Skeletal muscle tissue (tissue), 5 donors: ENCODE measurements around the gene MCEE. TPM values are rescaled to one million over a fixed set of nuclear protein-coding genes. Genes with fewer than 3 reads are reported as not detected.

ENCODE experiments used
- H3K27ac ChIP-seq: one replicate; pipeline ENCODE4 v1.7.0; 2013; ENCODE audit warnings: mild to moderate bottlenecking, low read depth, low read length, inconsistent platforms
- H3K27me3 ChIP-seq, 3 donors: one replicate each; pipeline ENCODE4 v1.7.0; 2013; ENCODE audit warnings: low read length in 3 of 3; ENCODE audit not compliant: control insufficient read depth in 3 of 3, insufficient read depth in 3 of 3
- H3K36me3 ChIP-seq, 3 donors: one replicate each; pipeline ENCODE4 v1.7.0; 2013; ENCODE audit warnings: low read length in 3 of 3; ENCODE audit not compliant: control insufficient read depth in 3 of 3, insufficient read depth in 3 of 3
- H3K4me1 ChIP-seq, 3 donors: one replicate each; pipeline ENCODE4 v1.7.0; 2013; ENCODE audit warnings: low read length in 3 of 3, mild to moderate bottlenecking in 3 of 3; ENCODE audit not compliant: control insufficient read depth in 3 of 3, insufficient read depth in 3 of 3
- H3K4me3 ChIP-seq, 3 donors: one replicate each; pipeline ENCODE4 v1.7.0; 2013; ENCODE audit warnings: low read length in 3 of 3
- H3K9ac ChIP-seq, 3 donors: one replicate each; pipeline ENCODE4 v1.7.0; 2013; ENCODE audit warnings: low read length in 3 of 3, mild to moderate bottlenecking in 3 of 3, moderate library complexity in 2 of 3, low read depth in 1 of 3
- H3K9me3 ChIP-seq, 3 donors: one replicate each; pipeline ENCODE4 v1.7.0; 2013; ENCODE audit warnings: low read length in 3 of 3; ENCODE audit not compliant: control insufficient read depth in 3 of 3
- small RNA-seq: library from RNA; depleted of rRNA; stranded (forward); fragments of <200 nt; gene quantifications from one replicate; pipeline ENCODE3, GENCODE V24; 2014
- total RNA-seq: library from RNA; depleted of rRNA; stranded (reverse); fragments of >200 nt; gene quantifications from one replicate; pipeline ENCODE4 v1.2.3, GENCODE V29; 2014
- donor health status: Osteomylitis.

The MCEE gene
- total RNA-seq, 1 donor from 2014 or later, result 15.7 TPM

DNA sequence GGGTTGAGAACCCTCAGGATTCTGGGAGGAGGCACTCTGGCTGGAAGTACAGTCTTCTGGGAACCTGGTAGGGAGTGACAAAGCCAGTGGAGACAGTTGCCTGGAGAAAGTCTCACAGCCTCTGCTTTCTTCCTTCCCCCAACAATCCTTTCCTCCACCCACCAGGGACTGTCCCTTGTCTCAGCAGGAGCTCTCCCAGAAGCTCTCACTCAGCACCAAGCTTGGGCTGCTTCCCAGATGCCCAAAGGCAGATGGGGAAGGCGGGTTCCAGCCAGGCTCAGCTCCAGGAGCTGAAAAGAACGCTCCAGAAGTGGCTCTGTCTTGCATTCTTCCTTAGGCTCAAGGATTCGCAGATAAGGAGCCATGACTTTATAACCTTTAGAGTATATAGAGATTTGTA is 69.2 kb downstream of the MCEE start:
- no peak overlapping the region for H3K9ac ChIP-seq
- no peaks in the 10 kb centered on the region for H3K36me3 ChIP-seq
- no peak overlapping the region for H3K27ac ChIP-seq
- H3K9me3 ChIP-seq, result no peaks in the 10 kb centered on the region
- peaks cover 3 to 9% (median 4%) of the 10 kb centered on the region in 3 donors for H3K27me3 ChIP-seq
- no peak overlapping the region for H3K4me3 ChIP-seq
- no peaks in the 10 kb centered on the region for H3K4me1 ChIP-seq

- no peak overlapping the region for H3K4me3 ChIP-seq
- no peaks in the 10 kb centered on the region for H3K9me3 ChIP-seq
- no peaks in the 10 kb centered on the region for H3K4me1 ChIP-seq
These were observed 69.8 kb downstream of the MCEE start for GRCh38 chr2:71060211-71060610.

More at GRCh38 chr2:71060211-71060610, 69.8 kb downstream of the MCEE start:
- Histone ChIP-seq H3K36me3 (no peaks in the 10 kb centered on the region), H3K27me3 (peaks cover 3 to 9% (median 4%) of the 10 kb centered on the region in 3 donors), H3K27ac (no peak overlapping the region), H3K9ac (no peak overlapping the region)

Small RNA genes within 50 kb of the gene (small RNA-seq; reads per million reads assigned to genes)
- not detected for gene AC007881.1

Other genes starting within 250 kb of the MCEE start
- 1.0 TPM for gene VAX2, start 229.7 kb downstream of the MCEE start, total RNA-seq
- 1.6 TPM for gene ATP6V1B1, start 194.3 kb downstream of the MCEE start, total RNA-seq
- gene ANKRD53, start 151.6 kb downstream of the MCEE start, total RNA-seq, result 0.52 TPM
- 11.0 TPM for gene TEX261, start 135.4 kb downstream of the MCEE start, total RNA-seq
- gene NAGK, start 61.6 kb downstream of the MCEE start, total RNA-seq, result 35.0 TPM
- gene MPHOSPH10, start 405 bp upstream of the MCEE start, total RNA-seq, result 7.8 TPM
- gene PAIP2B, start 96.9 kb upstream of the MCEE start, total RNA-seq, result 5.7 TPM
- gene ZNF638, start 201.6 kb upstream of the MCEE start, total RNA-seq, result 187 TPM